ENCODE results near the gene HRH2. TPM values are rescaled to one million over a fixed set of nuclear protein-coding genes. Genes with fewer than 3 reads are reported as not detected.
"Not testable (repeated sequence)": the region's sequence is repeated elsewhere in the genome, so short reads cannot be mapped to it uniquely, and the experiment has no call there.

HRH2 gene
- total and polyA plus RNA-seq, 8 donors = 4.1 to 22.0 (median 8.2) TPM

DNA sequence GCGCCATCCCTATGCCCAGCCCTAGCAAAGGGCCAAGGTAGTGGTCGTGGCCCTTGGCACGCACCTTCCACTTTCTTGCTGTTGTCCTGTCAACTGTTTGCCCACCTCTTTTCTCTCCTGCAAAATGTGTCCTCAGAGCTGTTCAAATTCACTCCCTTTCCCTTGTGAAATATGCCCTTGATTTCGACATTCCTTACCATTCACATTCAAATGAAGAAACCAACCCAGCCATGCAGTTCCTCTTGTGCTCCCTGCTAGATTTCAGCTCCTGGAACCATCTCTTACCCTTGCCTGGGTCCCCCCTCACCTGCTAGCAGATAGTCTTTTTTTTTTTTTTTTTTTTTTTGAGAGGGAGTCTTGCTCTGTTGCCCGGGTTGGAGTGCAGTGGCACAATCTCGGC, 19.6 kb upstream of the HRH2 start:
- Histone ChIP-seq H3K36me3 (no peaks in the 10 kb centered on the region), H3K27ac (peak overlapping the region in 1 of 2 donors; percentile 74), H3K9me3 (no peaks in the 10 kb centered on the region), H3K27me3 (peaks cover 0 to 19% of the 10 kb centered on the region in 2 donors), H3K4me3 (no peak overlapping the region), H3K4me1 (peaks cover 0 to 43% of the 10 kb centered on the region in 2 donors)
- intact Hi-C loops (cut with DNase I) = no loop called here
- ATAC-seq = peak; percentile 37
- DNase-seq = no peak
- TF ChIP-seq, protein P1, sequence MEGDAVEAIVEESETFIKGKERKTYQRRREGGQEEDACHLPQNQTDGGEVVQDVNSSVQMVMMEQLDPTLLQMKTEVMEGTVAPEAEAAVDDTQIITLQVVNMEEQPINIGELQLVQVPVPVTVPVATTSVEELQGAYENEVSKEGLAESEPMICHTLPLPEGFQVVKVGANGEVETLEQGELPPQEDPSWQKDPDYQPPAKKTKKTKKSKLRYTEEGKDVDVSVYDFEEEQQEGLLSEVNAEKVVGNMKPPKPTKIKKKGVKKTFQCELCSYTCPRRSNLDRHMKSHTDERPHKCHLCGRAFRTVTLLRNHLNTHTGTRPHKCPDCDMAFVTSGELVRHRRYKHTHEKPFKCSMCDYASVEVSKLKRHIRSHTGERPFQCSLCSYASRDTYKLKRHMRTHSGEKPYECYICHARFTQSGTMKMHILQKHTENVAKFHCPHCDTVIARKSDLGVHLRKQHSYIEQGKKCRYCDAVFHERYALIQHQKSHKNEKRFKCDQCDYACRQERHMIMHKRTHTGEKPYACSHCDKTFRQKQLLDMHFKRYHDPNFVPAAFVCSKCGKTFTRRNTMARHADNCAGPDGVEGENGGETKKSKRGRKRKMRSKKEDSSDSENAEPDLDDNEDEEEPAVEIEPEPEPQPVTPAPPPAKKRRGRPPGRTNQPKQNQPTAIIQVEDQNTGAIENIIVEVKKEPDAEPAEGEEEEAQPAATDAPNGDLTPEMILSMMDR (IDR thresholded peaks at IDR 0.05) = no peak

GRCh38 chr5:175640106-175640775, 17.6 kb upstream of the HRH2 start:
- Histone ChIP-seq H3K4me1 (peaks cover 0 to 43% of the 10 kb centered on the region in 2 donors), H3K9me3 (no peaks in the 10 kb centered on the region), H3K27ac (no peak overlapping the region), H3K27me3 (peaks cover 0 to 19% of the 10 kb centered on the region in 2 donors), H3K36me3 (no peaks in the 10 kb centered on the region), H3K4me3 (no peak overlapping the region)
- DNase-seq (no peak), ATAC-seq (no peak)
- TF ChIP-seq, protein P1 (IDR thresholded peaks at IDR 0.05) = no peak
- intact Hi-C loops (cut with DNase I) = no loop called here

DNA sequence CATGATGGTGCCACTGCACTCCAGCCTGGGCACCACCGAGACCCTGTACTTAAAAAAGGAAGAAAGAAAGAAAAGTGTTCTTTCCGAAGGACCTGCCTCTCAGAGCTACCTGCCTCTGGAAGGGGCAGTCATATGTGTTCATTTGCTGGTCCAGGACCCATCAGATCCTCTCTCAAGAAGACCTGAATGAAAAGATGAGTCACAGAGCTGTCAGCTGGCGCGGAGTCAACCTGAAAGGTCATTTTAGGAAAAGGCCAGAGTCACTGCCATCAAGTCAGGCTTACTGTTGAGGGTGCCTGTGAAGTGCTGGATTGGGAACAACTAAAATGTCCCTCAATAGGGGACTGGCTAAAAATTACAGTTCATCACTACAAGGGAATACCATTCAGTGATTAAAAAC, 14.9 kb upstream of the HRH2 start:
- Histone ChIP-seq H3K27ac (no peak overlapping the region), H3K27me3 (peaks cover 0 to 19% of the 10 kb centered on the region in 2 donors), H3K36me3 (no peaks in the 10 kb centered on the region), H3K9me3 (peaks cover 0 to 2% of the 10 kb centered on the region in 2 donors), H3K4me3 (no peak overlapping the region), H3K4me1 (peaks cover 0 to 28% of the 10 kb centered on the region in 2 donors)
- ATAC-seq (no peak), DNase-seq (no peak)
- intact Hi-C loops (cut with DNase I) = no loop called here
- TF ChIP-seq, protein P1 (IDR thresholded peaks at IDR 0.05) = no peak

GRCh38 chr5:175646251-175646650, 11.6 kb upstream of the HRH2 start:
- H3K36me3 ChIP-seq = no peaks in the 10 kb centered on the region
- H3K27ac ChIP-seq = no peak overlapping the region
- TF ChIP-seq, protein P1 (IDR thresholded peaks at IDR 0.05) = no peak
- no peak overlapping the region for H3K4me3 ChIP-seq
- intact Hi-C loops (cut with DNase I) = no loop called here
- ATAC-seq (no peak), DNase-seq (no peak)
- H3K27me3 ChIP-seq = peaks cover 0 to 3% of the 10 kb centered on the region in 2 donors
- H3K9me3 ChIP-seq = peaks cover 0 to 14% of the 10 kb centered on the region in 2 donors
- H3K4me1 ChIP-seq = peaks cover 0 to 7% of the 10 kb centered on the region in 2 donors

GRCh38 chr5:175649967-175650366, 7.9 kb upstream of the HRH2 start:
- Histone ChIP-seq H3K27ac (no peak overlapping the region), H3K9me3 (peaks cover 0 to 14% of the 10 kb centered on the region in 2 donors), H3K4me3 (no peak overlapping the region), H3K4me1 (peaks cover 0 to 44% of the 10 kb centered on the region in 2 donors), H3K36me3 (no peaks in the 10 kb centered on the region), H3K27me3 (peaks cover 5 to 23% of the 10 kb centered on the region in 2 donors)
- no peak for DNase-seq
- TF ChIP-seq, protein P1 (IDR thresholded peaks at IDR 0.05) = no peak
- intact Hi-C loops (cut with DNase I) = no loop called here
- ATAC-seq = no peak

GRCh38 chr5:175650430-175651205, 7.3 kb upstream of the HRH2 start:
- Histone ChIP-seq H3K4me1 (peaks cover 0 to 51% of the 10 kb centered on the region in 2 donors), H3K9me3 (peaks cover 0 to 14% of the 10 kb centered on the region in 2 donors), H3K27me3 (peaks cover 8 to 30% of the 10 kb centered on the region in 2 donors)
- intact Hi-C loops (cut with DNase I); ATAC-seq; H3K27ac ChIP-seq; DNase-seq; H3K36me3 ChIP-seq; H3K4me3 ChIP-seq: not testable (repeated sequence)

Data from left lung (tissue), 10 donors.